BE2C (cell line): Measurements from ENCODE around the gene PLEKHA6.

ENCODE experiments used
- DNase-seq: peaks from one replicate; pipeline ENCODE4 v3.0.0-alpha.2; 2020
- H3K27me3 ChIP-seq: fragments of 250-450 bp; sonication (Bioruptor Pico); 2 replicates; pipeline ENCODE4 v1.5.1; 2020; ENCODE audit warnings: mild to moderate bottlenecking
- H3K36me3 ChIP-seq: fragments of 250-450 bp; sonication (Bioruptor Pico); 2 replicates; pipeline ENCODE4 v1.5.1; 2020; ENCODE audit warnings: mild to moderate bottlenecking
- H3K4me1 ChIP-seq: fragments of 250-450 bp; sonication (Bioruptor Pico); 2 replicates; pipeline ENCODE4 v1.5.1; 2020
- H3K4me3 ChIP-seq: 2 replicates; pipeline ENCODE4 v1.5.1; 2011; ENCODE audit warnings: low read depth, low read length
- H3K9me3 ChIP-seq: fragments of 250-450 bp; sonication (Bioruptor Pico); 2 replicates; pipeline ENCODE4 v1.5.1; 2020
- CTCF ChIP-seq: IDR thresholded peaks from 2 replicates; pipeline ENCODE4 v1.5.1; 2012; ENCODE audit warnings: mild to moderate bottlenecking, low read depth, low read length

The PLEKHA6 gene

GRCh38 chr1:204367956-204368355, 8.2 kb upstream of the PLEKHA6 start:
- Histone ChIP-seq H3K4me3 (no peak overlapping the region), H3K4me1 (peaks cover 4% of the 10 kb centered on the region), H3K9me3 (no peaks in the 10 kb centered on the region), H3K27me3 (peaks cover 8% of the 10 kb centered on the region; the same call in 1 of the 2 replicates), H3K36me3 (no peaks in the 10 kb centered on the region)
- DNase-seq, result no peak
- TF ChIP-seq CTCF, result no peak

- Histone ChIP-seq H3K9me3 (no peaks in the 10 kb centered on the region), H3K27me3 (peaks cover 8% of the 10 kb centered on the region; the same call in 1 of the 2 replicates), H3K36me3 (no peaks in the 10 kb centered on the region), H3K4me1 (peaks cover 6% of the 10 kb centered on the region), H3K4me3 (no peak overlapping the region)
- TF ChIP-seq CTCF, result no peak
- DNase-seq, result no peak
Measured at GRCh38 chr1:204367193-204367858, 7.6 kb upstream of the PLEKHA6 start.

- Histone ChIP-seq H3K9me3 (no peaks in the 10 kb centered on the region), H3K4me1 (peaks cover 6% of the 10 kb centered on the region), H3K4me3 (no peak overlapping the region), H3K36me3 (no peaks in the 10 kb centered on the region), H3K27me3 (peaks cover 5% of the 10 kb centered on the region; the same call in 1 of the 2 replicates)
- TF ChIP-seq CTCF, result peak; percentile 74
- DNase-seq, result peak; percentile 67
Measured at GRCh38 chr1:204366759-204367158, 7.0 kb upstream of the PLEKHA6 start.

GRCh38 chr1:204363335-204364114, 3.8 kb upstream of the PLEKHA6 start:
- H3K27me3 ChIP-seq, result no peaks in the 10 kb centered on the region
- peak; percentile 72 for DNase-seq
- H3K4me3 ChIP-seq, result peak overlapping the region; percentile 65
- peak; percentile 99 for TF ChIP-seq CTCF
- H3K9me3 ChIP-seq, result no peaks in the 10 kb centered on the region
- no peaks in the 10 kb centered on the region for H3K36me3 ChIP-seq
- peaks cover 12% of the 10 kb centered on the region for H3K4me1 ChIP-seq

- Histone ChIP-seq H3K27me3 (no peaks in the 10 kb centered on the region), H3K4me3 (peak overlapping the region; percentile 65), H3K4me1 (peaks cover 15% of the 10 kb centered on the region), H3K36me3 (no peaks in the 10 kb centered on the region), H3K9me3 (no peaks in the 10 kb centered on the region)
- no peak for DNase-seq
- no peak for TF ChIP-seq CTCF
Measured at GRCh38 chr1:204362984-204363334, 3.2 kb upstream of the PLEKHA6 start.

GRCh38 chr1:204361781-204362180, 2.1 kb upstream of the PLEKHA6 start:
- Histone ChIP-seq H3K36me3 (no peaks in the 10 kb centered on the region), H3K27me3 (no peaks in the 10 kb centered on the region), H3K4me1 (peaks cover 23% of the 10 kb centered on the region), H3K9me3 (no peaks in the 10 kb centered on the region), H3K4me3 (no peak overlapping the region)
- TF ChIP-seq CTCF, result no peak
- DNase-seq, result no peak
